SK-N-SH (cell line): ENCODE data around the gene TMEM140. TPM values are rescaled to one million over a fixed set of nuclear protein-coding genes. Genes with fewer than 3 reads are reported as not detected.
A peak's percentile ranks its signal among the peaks of the same experiment; 100 is the strongest.
"Not testable (repeated sequence)": the region's sequence is repeated elsewhere in the genome, so short reads cannot be mapped to it uniquely, and the experiment has no call there.

Experiments used
- CTCF ChIA-PET: fragments of 300-600, 350-600 bp; formaldehyde crosslinking; extraction: SDS; loops from one replicate; lab custom pipeline; 2021; lab: Yijun Ruan, JAX
- POLR2A ChIA-PET: fragments of 350-600 bp; sonication (Branson Sonifier 250); formaldehyde crosslinking; extraction: SDS; loops from one replicate; lab custom pipeline; 2020; ENCODE audit warnings: antibody characterized with exemption, inconsistent platforms; lab: Yijun Ruan, JAX
- DNase-seq: peaks from one replicate; pipeline ENCODE4 v3.0.0; 2012
- H2AFZ ChIP-seq: fragments of 200-600 bp; sonication (generic); 2 replicates; pipeline ENCODE4 v1.8.1; 2016; ENCODE audit warnings: antibody characterized with exemption, mild to moderate bottlenecking, low read depth
- H3F3A ChIP-seq: fragments of 200-600 bp; sonication (generic); replicated peaks from 2 replicates; pipeline ENCODE3; 2016; ENCODE audit warnings: antibody characterized with exemption, mild to moderate bottlenecking; ENCODE audit not compliant: insufficient read depth
- H3K27ac ChIP-seq, 2 experiments: fragments of 200-500 bp in 1 of 2; fragments of 200-600 bp in 1 of 2; sonication (Bioruptor generic) in 1 of 2; sonication (generic), shearing (Covaris generic) in 1 of 2; 2 replicates each; pipeline versions ENCODE4 v1.5.1 to v1.6.1; 2014 to 2016; ENCODE audit warnings: low read depth in 2 of 2, inconsistent platforms in 1 of 2, low read length in 1 of 2, mild to moderate bottlenecking in 1 of 2, mixed read lengths in 1 of 2
- H3K27me3 ChIP-seq: fragments of 200-600 bp; sonication (generic), shearing (Covaris generic); 2 replicates; pipeline ENCODE4 v1.6.1; 2016; ENCODE audit warnings: mixed run types; ENCODE audit not compliant: insufficient read depth
- H3K36me3 ChIP-seq, 2 experiments: fragments of 200-500 bp in 1 of 2; fragments of 200-600 bp in 1 of 2; sonication (Bioruptor generic) in 1 of 2; sonication (generic) in 1 of 2; replicated peaks in 1 of 2; 2 replicates each; pipeline versions ENCODE3 to v1.5.1; 2014 to 2016; ENCODE audit warnings: low read length in 1 of 2, mild to moderate bottlenecking in 1 of 2; ENCODE audit not compliant: insufficient read depth in 2 of 2, control insufficient read depth in 1 of 2
- H3K4me1 ChIP-seq, 2 experiments: fragments of 200-500 bp in 1 of 2; fragments of 200-600 bp in 1 of 2; sonication (Bioruptor generic) in 1 of 2; sonication (generic), shearing (Covaris generic) in 1 of 2; 2 replicates each; pipeline versions ENCODE4 v1.5.1 to v1.6.1; 2014 to 2016; ENCODE audit warnings: low read depth in 1 of 2, low read length in 1 of 2, mixed run types in 1 of 2; ENCODE audit not compliant: insufficient read depth in 2 of 2, control insufficient read depth in 1 of 2
- H3K4me2 ChIP-seq: fragments of 200-600 bp; sonication (generic), shearing (Covaris generic); 2 replicates; pipeline ENCODE4 v1.6.1; 2017; ENCODE audit warnings: mixed run types
- H3K4me3 ChIP-seq, 2 experiments: fragments of 200-500 bp in 1 of 2; fragments of 200-600 bp in 1 of 2; sonication (Bioruptor generic) in 1 of 2; sonication (generic), shearing (Covaris generic) in 1 of 2; 2 replicates each; pipeline versions ENCODE4 v1.5.1 to v1.8.1; 2014 to 2016; ENCODE audit warnings: low read depth in 2 of 2, inconsistent platforms in 1 of 2, low read length in 1 of 2, mild to moderate bottlenecking in 1 of 2, mixed read lengths in 1 of 2, moderate library complexity in 1 of 2
- H3K79me2 ChIP-seq: fragments of 200-600 bp; sonication (generic); 2 replicates; pipeline ENCODE4 v1.8.1; 2017; ENCODE audit warnings: mild to moderate bottlenecking; ENCODE audit not compliant: insufficient read depth
- H3K9ac ChIP-seq: fragments of 200-600 bp; sonication (generic); 2 replicates; pipeline ENCODE4 v1.6.1; 2017; ENCODE audit warnings: mixed run types
- H3K9me2 ChIP-seq: fragments of 200-600 bp; sonication (generic); 2 replicates; pipeline ENCODE4 v1.6.1; 2017; ENCODE audit warnings: mixed run types
- H3K9me3 ChIP-seq: fragments of 200-600 bp; sonication (generic); 2 replicates; pipeline ENCODE4 v1.6.1; 2017; ENCODE audit warnings: mixed run types, mild to moderate bottlenecking, moderate library complexity
- H4K20me1 ChIP-seq: fragments of 200-600 bp; sonication (generic); 2 replicates; pipeline ENCODE4 v1.6.1; 2017; ENCODE audit warnings: mild to moderate bottlenecking, mixed run types; ENCODE audit not compliant: insufficient read depth
- EP300 ChIP-seq, 2 experiments: IDR thresholded peaks; 2 replicates each; pipeline versions ENCODE4 v1.4.0 to v1.6.1; 2012; ENCODE audit warnings: borderline replicate concordance in 1 of 2, low read depth in 1 of 2, low read length in 1 of 2
- EZH2phosphoT487 ChIP-seq: fragments of 200-600 bp; sonication (generic); IDR thresholded peaks from 2 replicates; pipeline ENCODE4 v1.6.1; 2017; ENCODE audit warnings: low read depth, mixed run types, mild to moderate bottlenecking, antibody characterized with exemption, moderate library complexity, borderline replicate concordance
- FOSL2 ChIP-seq: IDR thresholded peaks from 2 replicates; pipeline ENCODE4 v1.4.0; 2012; ENCODE audit warnings: low read depth, mild to moderate bottlenecking, moderate library complexity, borderline replicate concordance
- FOXJ3 ChIP-seq: sonication (generic); formaldehyde crosslinking; IDR thresholded peaks from 2 replicates; pipeline ENCODE4 v1.5.1; 2020; ENCODE audit warnings: mild to moderate bottlenecking, missing genetic modification reagents
- FOXM1 ChIP-seq: IDR thresholded peaks from 2 replicates; pipeline ENCODE4 v1.4.0; 2012; ENCODE audit warnings: low read depth, mild to moderate bottlenecking
- GATA2 ChIP-seq: sonication (generic); formaldehyde crosslinking; IDR thresholded peaks from 2 replicates; pipeline ENCODE4 v1.5.0; 2020; ENCODE audit warnings: mild to moderate bottlenecking, missing genetic modification reagents
- JUND ChIP-seq: IDR thresholded peaks from 2 replicates; pipeline ENCODE4 v1.4.0; 2012
- MEF2A ChIP-seq: IDR thresholded peaks from 2 replicates; pipeline ENCODE4 v1.4.0; 2012; ENCODE audit warnings: low read depth, borderline replicate concordance
- NFIC ChIP-seq: IDR thresholded peaks from 2 replicates; pipeline ENCODE4 v1.4.0; 2012; ENCODE audit warnings: borderline replicate concordance
- NRF1 ChIP-seq: IDR thresholded peaks from 2 replicates; pipeline ENCODE4 v1.6.1; 2012; ENCODE audit warnings: low read depth, mild to moderate bottlenecking, low read length
- POLR2AphosphoS5 ChIP-seq: IDR thresholded peaks from 2 replicates; pipeline ENCODE4 v1.6.1; 2012; ENCODE audit warnings: low read depth, low read length
- RCOR1 ChIP-seq: fragments of 150-350 bp; IDR thresholded peaks from 2 replicates; pipeline ENCODE4 v1.6.1; 2017; ENCODE audit warnings: antibody characterized with exemption, low read length
- RFX5 ChIP-seq: IDR thresholded peaks from 2 replicates; pipeline ENCODE4 v1.6.1; 2012; ENCODE audit warnings: mild to moderate bottlenecking, improper control_type of control experiment, low read length
- RXRA ChIP-seq: IDR thresholded peaks from 2 replicates; pipeline ENCODE4 v1.4.0; 2012; ENCODE audit warnings: low read depth, mild to moderate bottlenecking, borderline replicate concordance
- SIN3A ChIP-seq: IDR thresholded peaks from 2 replicates; pipeline ENCODE4 v1.6.1; 2012; ENCODE audit warnings: low read depth, mild to moderate bottlenecking, low read length, moderate library complexity, borderline replicate concordance
- TCF12 ChIP-seq: IDR thresholded peaks from 2 replicates; pipeline ENCODE4 v1.4.0; 2012
- YY1 ChIP-seq: IDR thresholded peaks from 2 replicates; pipeline ENCODE4 v1.4.0; 2012; ENCODE audit warnings: low read depth, mild to moderate bottlenecking
- WGBS: methylation state at CpG from one replicate; pipeline ENCODE4 v1.1.6; 2017; ENCODE audit warnings: low lambda C conversion rate; 5-methylcytosine and 5-hydroxymethylcytosine counted together
- polyA plus RNA-seq, 3 experiments: library from polyadenylated mRNA; depleted of rRNA; stranded (reverse); fragments of >200 nt; gene quantifications; 2 replicates each; pipeline ENCODE4 v1.2.3, GENCODE V29; 2012
- TF ChIP-seq, protein P1 (sequence below): IDR thresholded peaks from 2 replicates; pipeline ENCODE4 v1.6.1; 2012; ENCODE audit warnings: mild to moderate bottlenecking, low read depth, low read length, moderate library complexity
- TF ChIP-seq, protein P2 (sequence below): IDR thresholded peaks from 2 replicates; pipeline ENCODE4 v1.4.0; 2012; ENCODE audit warnings: low read depth
- TF ChIP-seq, protein P3 (sequence below): IDR thresholded peaks from 2 replicates; pipeline ENCODE4; 2012

TMEM140 gene
- polyA plus RNA-seq, 1 of the 3 experiments (the other 2 are of a cell fraction) = 0.12 TPM

DNA sequence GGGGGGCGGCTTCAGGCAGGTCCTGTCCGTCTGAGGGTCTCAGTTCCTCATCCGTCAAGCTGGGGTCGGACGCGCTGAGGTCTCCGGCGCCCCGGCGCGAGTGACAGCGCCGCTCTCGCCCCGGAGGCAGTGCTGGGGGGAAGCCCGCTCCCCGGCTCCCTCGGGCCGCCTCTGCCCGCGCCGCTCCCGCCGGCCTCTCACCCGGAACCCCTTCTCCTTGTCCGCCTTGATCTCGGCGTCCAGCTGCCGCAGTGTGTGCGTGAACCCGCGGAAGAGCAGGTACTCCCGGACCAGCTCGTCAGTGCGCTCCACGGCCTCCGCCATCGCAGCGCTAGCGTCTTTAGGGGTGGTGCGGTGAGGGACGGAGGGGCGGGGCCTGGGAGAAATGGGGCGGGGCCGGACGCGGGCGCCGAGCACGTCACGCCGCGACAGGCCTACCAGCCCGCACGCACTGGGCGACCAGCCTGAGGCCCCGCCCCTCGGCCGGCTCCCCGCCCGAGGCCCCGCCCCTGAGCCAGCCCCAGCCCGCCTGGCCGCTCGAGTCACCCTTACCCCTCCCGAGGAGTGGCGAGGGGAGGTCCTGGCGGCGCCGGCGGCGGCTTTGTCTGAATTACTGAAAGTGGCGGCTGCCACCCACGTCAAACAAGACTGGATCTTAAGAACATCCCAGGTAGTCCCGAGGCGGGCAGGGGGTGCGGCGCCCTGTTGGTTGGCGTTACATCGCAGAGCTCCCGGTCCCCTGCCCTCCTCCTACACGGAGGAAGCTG, 63.5 kb downstream of the TMEM140 start, which contains the start of gene WDR91 (continued):
- TF ChIP-seq, protein P1, sequence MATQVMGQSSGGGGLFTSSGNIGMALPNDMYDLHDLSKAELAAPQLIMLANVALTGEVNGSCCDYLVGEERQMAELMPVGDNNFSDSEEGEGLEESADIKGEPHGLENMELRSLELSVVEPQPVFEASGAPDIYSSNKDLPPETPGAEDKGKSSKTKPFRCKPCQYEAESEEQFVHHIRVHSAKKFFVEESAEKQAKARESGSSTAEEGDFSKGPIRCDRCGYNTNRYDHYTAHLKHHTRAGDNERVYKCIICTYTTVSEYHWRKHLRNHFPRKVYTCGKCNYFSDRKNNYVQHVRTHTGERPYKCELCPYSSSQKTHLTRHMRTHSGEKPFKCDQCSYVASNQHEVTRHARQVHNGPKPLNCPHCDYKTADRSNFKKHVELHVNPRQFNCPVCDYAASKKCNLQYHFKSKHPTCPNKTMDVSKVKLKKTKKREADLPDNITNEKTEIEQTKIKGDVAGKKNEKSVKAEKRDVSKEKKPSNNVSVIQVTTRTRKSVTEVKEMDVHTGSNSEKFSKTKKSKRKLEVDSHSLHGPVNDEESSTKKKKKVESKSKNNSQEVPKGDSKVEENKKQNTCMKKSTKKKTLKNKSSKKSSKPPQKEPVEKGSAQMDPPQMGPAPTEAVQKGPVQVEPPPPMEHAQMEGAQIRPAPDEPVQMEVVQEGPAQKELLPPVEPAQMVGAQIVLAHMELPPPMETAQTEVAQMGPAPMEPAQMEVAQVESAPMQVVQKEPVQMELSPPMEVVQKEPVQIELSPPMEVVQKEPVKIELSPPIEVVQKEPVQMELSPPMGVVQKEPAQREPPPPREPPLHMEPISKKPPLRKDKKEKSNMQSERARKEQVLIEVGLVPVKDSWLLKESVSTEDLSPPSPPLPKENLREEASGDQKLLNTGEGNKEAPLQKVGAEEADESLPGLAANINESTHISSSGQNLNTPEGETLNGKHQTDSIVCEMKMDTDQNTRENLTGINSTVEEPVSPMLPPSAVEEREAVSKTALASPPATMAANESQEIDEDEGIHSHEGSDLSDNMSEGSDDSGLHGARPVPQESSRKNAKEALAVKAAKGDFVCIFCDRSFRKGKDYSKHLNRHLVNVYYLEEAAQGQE = 0 out of 2 replicates have a peak, but pooled peaks have one; percentile 53
- no peak; the same call in 1 of the 2 replicates for TF ChIP-seq FOSL2
- TF ChIP-seq EP300 (IDR thresholded peaks at IDR 0.05; ENCODE audit: borderline replicate concordance in 1 of 2, low read depth in 1 of 2, low read length in 1 of 2) = no peak

DNA sequence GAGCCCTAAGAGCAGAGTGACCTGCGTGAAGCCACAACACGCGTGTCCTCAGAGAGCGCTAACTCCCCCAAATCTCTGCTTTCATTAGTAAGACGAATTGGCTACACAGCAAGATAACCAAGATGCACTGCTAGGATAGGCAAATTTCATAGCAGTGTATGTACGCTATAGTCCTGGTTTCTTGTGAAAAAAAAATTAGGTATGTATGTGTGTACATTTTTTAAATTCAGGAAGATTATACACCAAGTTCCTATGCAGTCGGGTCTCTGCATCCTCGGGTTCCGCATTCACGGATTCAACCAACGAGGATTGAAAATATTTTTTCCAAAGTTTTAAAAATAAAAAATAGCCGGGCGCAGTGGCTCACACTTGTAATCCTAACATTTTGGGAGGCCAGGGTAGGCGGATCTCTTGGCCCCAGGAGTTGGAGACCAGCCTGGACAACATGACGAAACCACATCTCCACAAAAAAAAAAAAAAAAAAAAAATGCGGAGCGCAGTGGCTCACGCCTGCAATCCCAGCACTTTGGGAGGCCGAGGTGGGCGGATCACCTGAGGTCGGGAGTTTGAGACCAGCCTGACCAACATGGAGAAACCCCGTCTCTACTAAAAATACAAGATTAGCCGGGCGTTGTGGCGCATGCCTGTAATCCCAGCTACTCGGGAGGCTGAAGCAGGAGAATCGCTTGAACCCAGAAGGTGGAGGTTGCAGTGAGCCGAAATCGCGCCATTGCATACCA, 64.2 kb downstream of the TMEM140 start:
- H3F3A ChIP-seq, H4K20me1 ChIP-seq, H3K9me2 ChIP-seq, H3K79me2 ChIP-seq, H3K9me3 ChIP-seq, H3K27me3 ChIP-seq, H3K36me3 ChIP-seq, H3K4me1 ChIP-seq: not testable (repeated sequence)
- peak; percentile 45 for DNase-seq
- peak overlapping the region; percentile 98 for H2AFZ ChIP-seq
- peak overlapping the region; percentile 86 for H3K4me2 ChIP-seq
- H3K27ac ChIP-seq = peak overlapping the region; percentile 81 to 90
- peak overlapping the region; percentile 78 for H3K9ac ChIP-seq
- CTCF ChIA-PET = interaction anchor here (1.3 to 1.7 kb wide), 2 partner anchors 10 to 69 kb away, joined by 6 read pairs; no protein-coding TSS in a partner anchor
- peak overlapping the region; percentile 92 to 99 for H3K4me3 ChIP-seq
- TF ChIP-seq, protein P2, sequence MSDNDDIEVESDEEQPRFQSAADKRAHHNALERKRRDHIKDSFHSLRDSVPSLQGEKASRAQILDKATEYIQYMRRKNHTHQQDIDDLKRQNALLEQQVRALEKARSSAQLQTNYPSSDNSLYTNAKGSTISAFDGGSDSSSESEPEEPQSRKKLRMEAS = peak; percentile 36
- peak; percentile 7; the same call in 1 of the 2 replicates for TF ChIP-seq RCOR1
- 0 out of 2 replicates have a peak, but pooled peaks have one; percentile 6 for TF ChIP-seq YY1
- POLR2A ChIA-PET = interaction anchor here (0.5 to 2.0 kb wide), 5 partner anchors 10 to 384 kb away, joined by 3 to 8 read pairs (median 5); no protein-coding TSS in a partner anchor
- WGBS = 13% methylated on average over 30 of the region's 30 CpGs

DNA sequence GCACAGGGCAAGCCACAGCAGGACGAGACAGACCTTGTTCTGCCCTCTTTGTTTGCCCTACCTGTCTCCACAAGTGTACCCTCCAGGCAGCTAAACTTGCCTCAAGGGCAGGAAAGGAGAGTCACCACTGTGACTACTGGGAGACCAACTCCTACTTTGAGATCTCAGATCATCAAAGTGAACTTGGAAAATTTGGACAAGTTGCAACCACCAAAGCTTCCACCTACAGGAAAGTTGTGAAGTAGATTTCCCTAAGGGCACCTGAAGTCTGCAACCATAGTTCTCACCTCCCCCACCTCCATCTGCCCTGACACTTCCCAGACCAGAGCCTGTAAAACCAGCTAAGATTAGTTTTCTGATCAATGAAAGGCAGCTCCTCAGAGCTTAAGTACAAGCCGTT, 66.0 kb downstream of the TMEM140 start:
- DNase-seq = no peak
- Histone ChIP-seq H2AFZ (no peak overlapping the region), H3K4me3 (no peak overlapping the region), H3K79me2 (no peaks in the 10 kb centered on the region), H3K36me3 (no peaks in the 10 kb centered on the region), H3K4me2 (no peak overlapping the region), H3K9ac (no peak overlapping the region), H3K9me2 (no peaks in the 10 kb centered on the region), H3K9me3 (no peaks in the 10 kb centered on the region), H3F3A (peaks cover 5% of the 10 kb centered on the region), H4K20me1 (no peaks in the 10 kb centered on the region), H3K27ac (no peak overlapping the region), H3K27me3 (0 out of 2 replicates have a peak, but pooled peaks cover 10% of the 10 kb centered on the region), H3K4me1 (peaks cover 0 to 6% of the 10 kb centered on the region in 2 experiments; a peak in 2 of 4 replicates)
- POLR2A ChIA-PET = interaction anchor here (0.7 kb wide), 1 partner anchor 22 kb away, joined by 3 read pairs; no protein-coding TSS in a partner anchor
- CTCF ChIA-PET = interaction anchor here (0.8 to 1.1 kb wide), 3 partner anchors 42 to 65 kb away, joined by 3 read pairs; no protein-coding TSS in a partner anchor
- WGBS = 74% methylated on average over 2 of the region's 2 CpGs
- TF ChIP-seq GATA2 (CRISPR knock-in tag) (no peak), RXRA (no peak), SIN3A (no peak), NRF1 (no peak), POLR2AphosphoS5 (no peak), RCOR1 (no peak), RFX5 (no peak), FOXJ3 (CRISPR knock-in tag) (no peak), JUND (no peak), TCF12 (no peak), NFIC (no peak), FOXM1 (no peak), MEF2A (no peak), EZH2phosphoT487 (no peak)
- TF ChIP-seq, protein P3, sequence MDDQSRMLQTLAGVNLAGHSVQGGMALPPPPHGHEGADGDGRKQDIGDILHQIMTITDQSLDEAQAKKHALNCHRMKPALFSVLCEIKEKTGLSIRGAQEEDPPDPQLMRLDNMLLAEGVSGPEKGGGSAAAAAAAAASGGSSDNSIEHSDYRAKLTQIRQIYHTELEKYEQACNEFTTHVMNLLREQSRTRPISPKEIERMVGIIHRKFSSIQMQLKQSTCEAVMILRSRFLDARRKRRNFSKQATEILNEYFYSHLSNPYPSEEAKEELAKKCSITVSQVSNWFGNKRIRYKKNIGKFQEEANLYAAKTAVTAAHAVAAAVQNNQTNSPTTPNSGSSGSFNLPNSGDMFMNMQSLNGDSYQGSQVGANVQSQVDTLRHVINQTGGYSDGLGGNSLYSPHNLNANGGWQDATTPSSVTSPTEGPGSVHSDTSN = no peak
